Adrenal gland (tissue), 12 donors: ENCODE measurements around the gene TRMU. TPM values are rescaled to one million over a fixed set of nuclear protein-coding genes. Genes with fewer than 3 reads are reported as not detected.

Source experiments
- DNase-seq, 7 donors: peaks; one replicate each; pipeline ENCODE4 v3.0.0-alpha.2; 2019 to 2020
- H3K27ac ChIP-seq, 5 donors: fragments of 200-600 bp; sonication (generic) in 4 of 5; 1 replicate in 3 of 5; 2 replicates in 2 of 5; pipeline versions ENCODE4 v1.5.1 to v1.8.0; 2016 to 2020; ENCODE audit warnings: mild to moderate bottlenecking in 1 of 5
- H3K27me3 ChIP-seq: fragments of 200-600 bp; 2 replicates; pipeline ENCODE4 v1.8.0; 2021
- H3K36me3 ChIP-seq, 2 donors: fragments of 200-600 bp; replicated peaks in 1 of 2; 1 replicate in 1 of 2; 2 replicates in 1 of 2; pipeline versions ENCODE4 v1.5.1 to v1.8.0; 2018 to 2022
- H3K4me1 ChIP-seq, 2 donors: fragments of 200-600 bp; replicated peaks in 1 of 2; 1 replicate in 1 of 2; 2 replicates in 1 of 2; pipeline versions ENCODE4 v1.5.1 to v1.8.0; 2018 to 2021
- H3K4me3 ChIP-seq, 4 donors: fragments of 200-600 bp; sonication (generic) in 3 of 4; one replicate each; pipeline ENCODE4 v1.5.1; 2016 to 2018
- H3K9me3 ChIP-seq, 3 donors: fragments of 200-600 bp; sonication (generic) in 1 of 3; replicated peaks in 1 of 3; 1 replicate in 2 of 3; 2 replicates in 1 of 3; pipeline versions ENCODE4 v1.5.1 to v1.8.0; 2016 to 2021
- CTCF ChIP-seq, 6 experiments: fragments of 450-650 bp in 4 of 6; fragments of 200-600 bp in 2 of 6; sonication (generic) in 1 of 6; IDR thresholded peaks; 1 replicate in 5 of 6; 2 replicates in 1 of 6; pipeline versions ENCODE4 v1.5.1 to v1.8.0; 2016 to 2021; ENCODE audit warnings: antibody characterized with exemption in 6 of 6, mild to moderate bottlenecking in 2 of 6, moderate library complexity in 1 of 6
- POLR2A ChIP-seq, 2 donors: fragments of 450-650 bp; IDR thresholded peaks; one replicate each; pipeline ENCODE4 v1.6.1; 2017; ENCODE audit warnings: antibody characterized with exemption in 2 of 2, mild to moderate bottlenecking in 2 of 2, moderate library complexity in 1 of 2
- WGBS, 4 donors: extraction: QIAGEN DNeasy Blood & Tissue Kit in 2 of 4; methylation state at CpG; one replicate each; pipeline versions ENCODE4 v1.1.5 to v1.1.7; 2013 to 2017; 5-methylcytosine and 5-hydroxymethylcytosine counted together
- intact Hi-C, 2 donors: fragments of 100-400 bp; cut with DNase I; formaldehyde crosslinking; loops; one replicate each; pipeline versions ENCODE4 v1.14.1 to v1.15.0; 2022 to 2023
- polyA plus RNA-seq, 3 donors: library from polyadenylated mRNA; stranded (reverse); fragments of 200-250 nt in 2 of 3; fragments of 350-450 nt in 1 of 3; fragmentation: Illumina TruSeq in 1 of 3; extraction: RNeasy Lipid Tissue Mini Kit (QIAGEN cat#74804) in 1 of 3; gene quantifications; one replicate each; pipeline ENCODE4 v1.2.3, GENCODE V29; 2013 to 2014
- total RNA-seq, 9 donors: library from RNA; depleted of rRNA in 4 of 9; stranded (reverse); fragments of >200 nt in 4 of 9; fragments of 120-200 nt in 1 of 9; fragmentation: NEBNext Ultra II Directional in 1 of 9; extraction: Animal tissue kit (Norgen Biotek cat#: 25700) in 1 of 9; gene quantifications; one replicate each; pipeline versions ENCODE4 v1.1.0 to v1.2.4, GENCODE V29; 2013 to 2023
- donor health status: healthy with polysubstance abuse.
- donor health status: Bipolar disorder and iron deficiency.
- donor health status: DM: yes; HTN: yes; CAD: no.
- donor health status: DM: no; HTN: no; CAD: no.
- donor health status: DM: no; HTN: no; CAD: no.
- donor health status: DM: yes; HTN: yes; CAD: no.

TRMU gene
- total and polyA plus RNA-seq, 12 donors = 20.2 to 107 (median 36.5) TPM

DNA sequence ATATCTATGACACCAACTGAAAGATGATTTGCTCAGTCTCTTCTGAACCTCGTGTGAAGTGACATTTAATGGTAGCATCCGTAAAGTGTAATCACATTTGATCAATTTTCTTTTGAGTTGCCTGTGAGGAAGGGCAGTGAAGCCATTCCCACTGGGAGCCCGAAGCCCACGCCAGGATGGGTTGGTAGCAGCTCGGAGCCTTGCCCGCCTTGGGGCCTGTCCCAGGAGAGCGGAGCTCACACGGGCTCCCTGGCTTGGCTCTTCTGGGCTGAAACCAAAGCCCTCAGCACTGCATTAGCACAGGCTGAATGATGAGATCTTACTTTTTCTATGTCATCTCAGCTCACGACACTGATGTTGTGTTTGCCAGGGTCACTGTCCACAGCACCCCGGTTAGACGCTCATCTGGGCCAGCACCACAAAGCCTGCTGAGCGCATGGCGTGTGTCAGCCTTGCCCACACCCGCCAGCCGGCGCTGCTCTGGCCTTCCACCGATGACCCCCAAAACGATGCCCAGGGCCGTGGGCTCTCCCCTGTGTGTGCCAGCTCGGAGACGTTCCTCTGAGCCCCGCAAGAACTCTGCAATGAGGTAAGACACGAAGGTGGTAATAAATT is 9.3 kb upstream of the TRMU start:
- Histone ChIP-seq H3K4me1 (no peaks in the 10 kb centered on the region), H3K36me3 (no peaks in the 10 kb centered on the region), H3K9me3 (no peaks in the 10 kb centered on the region), H3K27me3 (no peaks in the 10 kb centered on the region), H3K4me3 (no peak overlapping the region), H3K27ac (no peak overlapping the region)
- TF ChIP-seq POLR2A (IDR thresholded peaks at IDR 0.05) (no peak), CTCF (IDR thresholded peaks at IDR 0.05) (no peak)
- WGBS, 4 donors = 85 to 95% (median 90%) methylated on average over 11 to 23 of the region's 23 CpGs
- intact Hi-C loops = no loop called here
- DNase-seq = no peak

DNA sequence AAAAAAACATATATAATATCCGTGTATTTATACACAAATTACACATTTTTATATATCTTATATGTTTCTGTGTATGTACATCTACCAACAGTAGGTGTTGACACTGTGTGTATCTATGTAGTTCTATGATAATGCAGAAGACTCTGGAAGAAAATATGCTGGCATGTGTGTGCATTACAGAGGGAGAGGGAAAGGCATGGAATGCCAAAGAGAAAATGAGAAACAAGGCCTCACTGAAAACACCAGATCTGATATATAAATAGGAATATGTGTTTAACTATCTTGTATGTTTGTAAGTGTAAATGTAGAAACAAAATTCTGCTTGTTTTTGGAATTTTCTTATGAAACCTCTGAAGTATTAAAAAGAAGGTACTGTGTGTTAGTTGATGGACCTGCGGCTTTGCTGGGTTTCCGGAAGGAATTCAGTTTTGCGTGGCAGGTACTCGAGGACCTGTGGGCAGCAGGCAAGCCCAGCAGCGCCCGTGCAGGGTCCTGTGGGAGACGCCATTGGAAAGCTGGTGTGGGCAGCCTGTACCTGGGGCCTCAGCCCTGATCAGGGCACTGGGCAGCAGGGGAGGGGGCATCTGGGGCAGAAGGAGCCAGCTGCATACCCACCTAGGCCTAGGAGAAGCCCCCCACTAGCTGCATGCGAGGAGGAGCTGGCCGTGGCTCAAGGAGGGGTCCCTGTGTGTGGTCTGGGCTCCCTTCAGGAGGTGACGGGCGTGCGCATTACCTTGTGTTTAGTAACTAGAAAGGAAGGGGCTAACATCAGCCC is 7.6 kb upstream of the TRMU start:
- Histone ChIP-seq H3K4me1 (no peaks in the 10 kb centered on the region), H3K36me3 (no peaks in the 10 kb centered on the region), H3K9me3 (no peaks in the 10 kb centered on the region), H3K27me3 (no peaks in the 10 kb centered on the region), H3K27ac (no peak overlapping the region), H3K4me3 (no peak overlapping the region)
- TF ChIP-seq POLR2A (IDR thresholded peaks at IDR 0.05) = no peak
- TF ChIP-seq CTCF (IDR thresholded peaks at IDR 0.05) = no peak
- peak in 1 of 7 donors; percentile 12 for DNase-seq
- intact Hi-C loops = no loop called here
- WGBS, 4 donors = 92 to 97% (median 96%) methylated on average over 8 to 13 of the region's 13 CpGs

DNA sequence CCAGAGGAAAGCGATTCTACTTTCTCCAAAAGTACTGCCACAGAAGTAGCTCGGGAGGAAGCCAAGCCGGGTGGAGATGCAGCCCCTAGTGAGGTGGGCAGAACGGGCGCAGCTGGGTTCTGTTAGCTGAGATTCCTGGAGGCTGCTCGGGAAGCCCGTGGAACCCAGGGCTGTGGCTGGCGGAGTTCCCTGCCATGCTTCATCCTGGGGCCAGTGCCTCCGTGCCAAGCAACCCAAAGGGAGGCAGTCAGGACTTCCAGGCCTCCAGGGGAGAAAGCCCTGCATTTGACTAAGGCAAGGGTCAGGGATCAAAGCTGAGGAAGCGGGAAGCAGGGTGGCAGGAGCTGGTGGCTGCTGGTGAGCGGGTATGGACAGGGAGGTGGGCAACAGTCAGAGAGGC is 6.7 kb upstream of the TRMU start:
- Histone ChIP-seq H3K9me3 (no peaks in the 10 kb centered on the region), H3K4me3 (no peak overlapping the region), H3K4me1 (no peaks in the 10 kb centered on the region), H3K27ac (no peak overlapping the region), H3K36me3 (no peaks in the 10 kb centered on the region), H3K27me3 (no peaks in the 10 kb centered on the region)
- WGBS, 4 donors = 92 to 98% (median 95%) methylated on average over 7 to 11 of the region's 11 CpGs
- DNase-seq = no peak
- intact Hi-C loops = no loop called here
- no peak for TF ChIP-seq CTCF (IDR thresholded peaks at IDR 0.05)
- TF ChIP-seq POLR2A (IDR thresholded peaks at IDR 0.05) = no peak

DNA sequence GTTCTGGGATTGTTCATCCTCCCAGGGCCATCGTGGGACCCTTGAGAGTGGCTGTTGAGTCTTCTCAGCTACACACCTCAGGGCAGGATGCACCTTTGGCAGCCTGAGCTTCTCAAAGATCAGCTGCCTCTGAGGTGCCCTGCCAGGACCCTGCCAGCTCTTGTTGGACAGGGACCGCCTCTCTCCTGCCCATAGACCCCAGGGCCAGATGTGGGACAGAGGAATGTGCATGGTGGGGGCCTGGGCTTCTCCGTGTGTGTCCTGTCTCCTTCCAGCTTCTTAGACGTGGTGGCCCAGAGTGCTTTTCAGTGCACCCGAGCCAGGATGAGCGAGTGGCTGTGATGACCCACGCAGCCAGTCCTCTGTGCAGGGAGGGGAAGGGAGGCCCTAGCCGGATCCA is 5.9 kb upstream of the TRMU start:
- H3K27me3 ChIP-seq = no peaks in the 10 kb centered on the region
- no peaks in the 10 kb centered on the region for H3K4me1 ChIP-seq
- H3K36me3 ChIP-seq = no peaks in the 10 kb centered on the region
- H3K4me3 ChIP-seq = no peak overlapping the region
- DNase-seq = no peak
- TF ChIP-seq CTCF (IDR thresholded peaks at IDR 0.05) (no peak), POLR2A (IDR thresholded peaks at IDR 0.05) (no peak)
- H3K9me3 ChIP-seq = no peaks in the 10 kb centered on the region
- no peak overlapping the region for H3K27ac ChIP-seq
- intact Hi-C loops = no loop called here
- 90 to 100% (median 96%) methylated on average over 2 to 8 of the region's 8 CpGs for WGBS, 4 donors
